T-cell (primary cell): ENCODE measurements around the gene SESN1. TPM values are rescaled to one million over a fixed set of nuclear protein-coding genes. Genes with fewer than 3 reads are reported as not detected.

Experiments
- ATAC-seq, 4 experiments: fragments of 200-7000 bp in 3 of 4; fragments of 150-1000 bp in 1 of 4; cut with Tn5 transposase; replicated peaks in 1 of 4; 1 replicate in 3 of 4; 2 replicates in 1 of 4; pipeline ENCODE4 v1.10.0; 2021; ENCODE audit warnings: moderate library complexity in 3 of 4, mild to moderate bottlenecking in 2 of 4, moderate number of reproducible peaks in 1 of 4
- CTCF ChIA-PET, 2 donors: fragments of 300-600 bp; sonication (Branson Sonifier 250); formaldehyde crosslinking; loops; one replicate each; lab custom pipeline; 2022; ENCODE audit warnings: antibody characterized with exemption in 2 of 2; lab: Charles Lee
- POLR2A ChIA-PET, 2 donors: fragments of 300-600 bp; sonication (Branson Sonifier 250); formaldehyde crosslinking; loops; one replicate each; lab custom pipeline; 2022; ENCODE audit warnings: antibody characterized with exemption in 2 of 2; lab: Charles Lee
- DNase-seq, 35 experiments: peaks; one replicate each; pipeline versions ENCODE4 v3.0.0 to v3.0.0-alpha.2; 2013 to 2023
- H3K27ac ChIP-seq: one replicate; pipeline ENCODE4 v1.5.1; 2013; ENCODE audit warnings: low read length
- H3K27me3 ChIP-seq, 2 experiments: replicated peaks in 1 of 2; 1 replicate in 1 of 2; 2 replicates in 1 of 2; pipeline versions ENCODE4 v1.6.1 to v1.7.0; 2013; ENCODE audit warnings: low read length in 1 of 2, mixed read lengths in 1 of 2; ENCODE audit not compliant: control insufficient read depth in 2 of 2, insufficient read depth in 2 of 2; ENCODE audit errors: extremely low read depth in 1 of 2
- H3K36me3 ChIP-seq, 2 donors: 1 replicate in 1 of 2; 2 replicates in 1 of 2; pipeline versions ENCODE4 v1.6.1 to v1.7.0; 2013; ENCODE audit warnings: low read length in 1 of 2; ENCODE audit not compliant: control insufficient read depth in 2 of 2, insufficient read depth in 1 of 2; ENCODE audit errors: extremely low read depth in 1 of 2
- H3K4me1 ChIP-seq, 2 experiments: 1 replicate in 1 of 2; 2 replicates in 1 of 2; pipeline versions ENCODE4 v1.6.1 to v1.7.0; 2013; ENCODE audit warnings: low read length in 2 of 2, mixed read lengths in 1 of 2; ENCODE audit not compliant: insufficient read depth in 2 of 2, control insufficient read depth in 1 of 2; ENCODE audit errors: extremely low read depth in 1 of 2
- H3K4me3 ChIP-seq, 2 donors: 1 replicate in 1 of 2; 2 replicates in 1 of 2; pipeline versions ENCODE4 v1.5.1 to v1.7.0; 2013; ENCODE audit warnings: mild to moderate bottlenecking in 2 of 2, low read length in 1 of 2, moderate library complexity in 1 of 2; ENCODE audit not compliant: control insufficient read depth in 1 of 2; ENCODE audit errors: extremely low read depth in 1 of 2
- H3K9me3 ChIP-seq: 2 replicates; pipeline ENCODE4 v1.7.0; 2013
- H3K27ac Mint-ChIP-seq, 2 donors: one replicate each; pipeline ENCODE4 v1.8.0; 2020 to 2021; ENCODE audit warnings: mild to moderate bottlenecking in 2 of 2, mixed read lengths in 2 of 2
- H3K27me3 Mint-ChIP-seq, 2 donors: one replicate each; pipeline ENCODE4 v1.8.0; 2021 to 2022; ENCODE audit warnings: mixed read lengths in 2 of 2
- H3K36me3 Mint-ChIP-seq: one replicate; pipeline ENCODE4 v1.8.0; 2021; ENCODE audit warnings: mixed read lengths
- H3K4me1 Mint-ChIP-seq, 3 donors: one replicate each; pipeline ENCODE4 v1.8.0; 2020 to 2022; ENCODE audit warnings: mixed read lengths in 3 of 3, mild to moderate bottlenecking in 1 of 3
- H3K4me3 Mint-ChIP-seq, 3 donors: one replicate each; pipeline ENCODE4 v1.8.0; 2020 to 2022; ENCODE audit warnings: mild to moderate bottlenecking in 3 of 3, mixed read lengths in 3 of 3, moderate library complexity in 3 of 3
- H3K9me3 Mint-ChIP-seq, 3 donors: one replicate each; pipeline ENCODE4 v1.8.0; 2020 to 2022; ENCODE audit warnings: mixed read lengths in 3 of 3
- WGBS: methylation state at CpG from one replicate; pipeline ENCODE4 v1.1.5; 2013; ENCODE audit warnings: missing lambda C conversion rate; ENCODE audit not compliant: insufficient coverage; 5-methylcytosine and 5-hydroxymethylcytosine counted together
- total RNA-seq, 35 experiments: library from RNA in 6 of 35; stranded (reverse) in 6 of 35; fragments of 120-200 nt in 1 of 35; gene quantifications; one replicate each; pipeline versions ENCODE4 v1.2.1 to v1.2.4 and lab custom pipeline; 2013 to 2026

The SESN1 gene
- total RNA-seq, 5 donors from 2014 or later (not counting 1 experiment from before 2014, with no cell fraction given): 24.2 to 75.5 (median 33.1) TPM

- Histone ChIP-seq H3K27me3 (no peaks in the 10 kb centered on the region), H3K4me1 (peaks cover 2 to 7% of the 10 kb centered on the region in 2 experiments), H3K9me3 (no peaks in the 10 kb centered on the region), H3K36me3 (no peaks in the 10 kb centered on the region), H3K27ac (no peak overlapping the region), H3K4me3 (no peak overlapping the region)
- Mint-ChIP-seq H3K4me1 (peaks cover 4 to 18% (median 11%) of the 10 kb centered on the region in 3 donors), H3K9me3 (no peaks in the 10 kb centered on the region), H3K27ac (peak overlapping the region in 1 of 2 donors; percentile 6), H3K4me3 (no peak overlapping the region), H3K27me3 (no peaks in the 10 kb centered on the region), H3K36me3 (peaks cover 19% of the 10 kb centered on the region)
- ChIA-PET POLR2A (interaction anchor here in 1 of 2 donors (0.5 kb wide), 1 partner anchor 807 kb away, joined by 5 read pairs; no protein-coding TSS in a partner anchor), CTCF (interaction anchor here in 1 of 2 donors (0.6 kb wide), 1 partner anchor 99 kb away, joined by 3 read pairs; no protein-coding TSS in a partner anchor)
- 50% methylated on average over 2 of the region's 12 CpGs for WGBS
- peak in 2 of 4 experiments; percentile 47 to 48 for ATAC-seq
- DNase-seq: peak in 15 of 35 experiments; percentile 1 to 34 (median 14)
These were observed 127.5 kb downstream of the SESN1 start for GRCh38 chr6:108966855-108967755.

- Mint-ChIP-seq H3K27ac (no peak overlapping the region), H3K36me3 (peaks cover 22% of the 10 kb centered on the region), H3K4me3 (no peak overlapping the region), H3K4me1 (peaks cover 2 to 14% (median 7%) of the 10 kb centered on the region in 3 donors), H3K27me3 (no peaks in the 10 kb centered on the region), H3K9me3 (no peaks in the 10 kb centered on the region)
- DNase-seq (no peak), ATAC-seq (no peak)
- Histone ChIP-seq H3K27me3 (no peaks in the 10 kb centered on the region), H3K9me3 (no peaks in the 10 kb centered on the region), H3K4me3 (no peak overlapping the region), H3K4me1 (peaks cover 0 to 7% of the 10 kb centered on the region in 2 experiments), H3K27ac (no peak overlapping the region), H3K36me3 (no peaks in the 10 kb centered on the region)
- POLR2A ChIA-PET: no interaction called here
- CTCF ChIA-PET: no interaction called here
- 94% methylated on average over 3 of the region's 5 CpGs for WGBS
These were observed 128.4 kb downstream of the SESN1 start for GRCh38 chr6:108966251-108966650.

DNA sequence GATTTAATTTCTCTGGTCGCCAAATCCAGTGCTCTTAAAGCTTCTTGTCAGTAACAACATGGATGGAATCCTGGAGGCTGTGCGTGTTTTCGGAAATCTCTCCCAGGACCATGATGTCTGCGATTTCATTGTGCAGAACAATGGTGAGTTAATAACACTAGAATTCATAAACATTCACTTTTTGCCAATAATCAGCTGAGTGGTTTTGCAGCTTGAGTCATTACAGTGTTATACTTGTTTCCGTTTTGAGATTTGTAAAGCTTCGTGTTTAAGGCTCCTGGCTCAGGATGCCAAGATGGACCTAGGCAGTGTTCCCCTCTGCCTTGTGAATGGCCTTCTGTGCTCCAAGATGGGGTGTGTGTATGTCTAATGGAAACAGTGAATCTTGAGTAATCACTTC, 132.7 kb downstream of the SESN1 start:
- H3K27me3 Mint-ChIP-seq: no peaks in the 10 kb centered on the region
- POLR2A ChIA-PET: no interaction called here
- H3K4me3 Mint-ChIP-seq: no peak overlapping the region
- H3K4me1 Mint-ChIP-seq: peaks cover 9 to 22% (median 14%) of the 10 kb centered on the region in 3 donors
- H3K27ac Mint-ChIP-seq: no peak overlapping the region
- no peak overlapping the region for H3K27ac ChIP-seq
- no peak for DNase-seq
- no peak for ATAC-seq
- WGBS: 78% methylated on average over 5 of the region's 6 CpGs
- H3K4me3 ChIP-seq: no peak overlapping the region
- H3K27me3 ChIP-seq: no peaks in the 10 kb centered on the region
- peaks cover 0 to 12% of the 10 kb centered on the region in 2 experiments for H3K4me1 ChIP-seq
- CTCF ChIA-PET: no interaction called here
- H3K36me3 ChIP-seq: no peaks in the 10 kb centered on the region
- no peaks in the 10 kb centered on the region for H3K9me3 ChIP-seq
- H3K9me3 Mint-ChIP-seq: no peaks in the 10 kb centered on the region
- H3K36me3 Mint-ChIP-seq: peaks cover 26% of the 10 kb centered on the region

DNA sequence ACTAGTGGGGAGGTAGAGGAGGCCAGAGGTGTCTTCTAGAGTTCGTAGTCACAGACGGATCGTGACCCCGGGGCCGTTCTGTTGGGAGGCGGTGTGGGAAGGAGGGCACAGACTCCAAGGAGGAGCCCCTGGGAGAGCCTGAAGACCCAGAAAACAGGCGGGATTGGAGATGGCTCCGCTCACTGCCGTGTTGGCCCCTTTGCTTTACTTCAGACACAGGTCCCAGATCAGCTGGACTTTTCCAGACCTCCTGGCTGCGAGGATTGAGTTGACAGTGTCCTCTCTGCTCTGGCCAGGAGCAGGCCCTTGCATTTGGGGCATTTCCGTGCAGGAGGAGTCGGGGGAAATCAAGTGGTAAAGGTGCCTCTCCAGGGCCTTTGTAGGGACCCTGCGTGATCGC, 133.6 kb downstream of the SESN1 start:
- H3K9me3 ChIP-seq: no peaks in the 10 kb centered on the region
- no peaks in the 10 kb centered on the region for H3K9me3 Mint-ChIP-seq
- WGBS: 97% methylated on average over 12 of the region's 14 CpGs
- no peak overlapping the region for H3K4me3 ChIP-seq
- peaks cover 24% of the 10 kb centered on the region for H3K36me3 Mint-ChIP-seq
- no peak overlapping the region for H3K27ac ChIP-seq
- CTCF ChIA-PET: no interaction called here
- no peak overlapping the region for H3K27ac Mint-ChIP-seq
- H3K4me1 ChIP-seq: peaks cover 0 to 10% of the 10 kb centered on the region in 2 experiments
- no peak overlapping the region for H3K4me3 Mint-ChIP-seq
- no peaks in the 10 kb centered on the region for H3K27me3 Mint-ChIP-seq
- POLR2A ChIA-PET: no interaction called here
- no peaks in the 10 kb centered on the region for H3K27me3 ChIP-seq
- H3K36me3 ChIP-seq: no peaks in the 10 kb centered on the region
- H3K4me1 Mint-ChIP-seq: peaks cover 9 to 22% (median 10%) of the 10 kb centered on the region in 3 donors
- DNase-seq: no peak
- no peak for ATAC-seq

GRCh38 chr6:108960601-108961000, 134.0 kb downstream of the SESN1 start:
- Mint-ChIP-seq H3K27me3 (no peaks in the 10 kb centered on the region), H3K36me3 (peaks cover 21% of the 10 kb centered on the region), H3K9me3 (no peaks in the 10 kb centered on the region), H3K4me3 (no peak overlapping the region), H3K27ac (peak overlapping the region in 1 of 2 donors; percentile 1), H3K4me1 (peaks cover 9 to 25% (median 13%) of the 10 kb centered on the region in 3 donors)
- Histone ChIP-seq H3K36me3 (no peaks in the 10 kb centered on the region), H3K9me3 (no peaks in the 10 kb centered on the region), H3K27me3 (no peaks in the 10 kb centered on the region), H3K4me3 (no peak overlapping the region), H3K4me1 (peaks cover 0 to 11% of the 10 kb centered on the region in 2 experiments), H3K27ac (no peak overlapping the region)
- CTCF ChIA-PET: no interaction called here
- DNase-seq: no peak
- ATAC-seq: no peak
- 97% methylated on average over 7 of the region's 7 CpGs for WGBS
- POLR2A ChIA-PET: no interaction called here

- Histone ChIP-seq H3K4me3 (no peak overlapping the region), H3K4me1 (peaks cover 2 to 16% of the 10 kb centered on the region in 2 experiments), H3K9me3 (no peaks in the 10 kb centered on the region), H3K36me3 (no peaks in the 10 kb centered on the region), H3K27ac (no peak overlapping the region), H3K27me3 (no peaks in the 10 kb centered on the region)
- no peak overlapping the region for H3K27ac Mint-ChIP-seq
- H3K36me3 Mint-ChIP-seq: peaks cover 17% of the 10 kb centered on the region
- no peak for ATAC-seq
- 64% methylated on average over 7 of the region's 10 CpGs for WGBS
- CTCF ChIA-PET: no interaction called here
- DNase-seq: no peak
- H3K9me3 Mint-ChIP-seq: no peaks in the 10 kb centered on the region
- H3K4me3 Mint-ChIP-seq: no peak overlapping the region
- POLR2A ChIA-PET: no interaction called here
- no peaks in the 10 kb centered on the region for H3K27me3 Mint-ChIP-seq
- peaks cover 10 to 30% (median 16%) of the 10 kb centered on the region in 3 donors for H3K4me1 Mint-ChIP-seq
These were observed 134.6 kb downstream of the SESN1 start for GRCh38 chr6:108959972-108960582.
